Tibial nerve (tissue), 4 donors: Measurements from ENCODE around the gene UGT1A3. TPM values are rescaled to one million over a fixed set of nuclear protein-coding genes. Genes with fewer than 3 reads are reported as not detected.

ENCODE experiments used
- DNase-seq, 2 donors: peaks; one replicate each; pipeline ENCODE4 v3.0.0-alpha.2; 2019; ENCODE audit warnings: low spot score in 2 of 2
- H3K27ac ChIP-seq, 4 donors: fragments of 200-600 bp; sonication (generic) in 3 of 4; one replicate each; pipeline ENCODE4 v1.5.1; 2017 to 2019; ENCODE audit warnings: mild to moderate bottlenecking in 1 of 4
- H3K27me3 ChIP-seq, 2 donors: fragments of 200-600 bp; sonication (generic) in 1 of 2; one replicate each; pipeline versions ENCODE4 v1.5.1 to v1.6.0; 2017 to 2019
- H3K36me3 ChIP-seq, 3 donors: fragments of 200-600 bp; sonication (generic); one replicate each; pipeline ENCODE4 v1.5.1; 2018 to 2019
- H3K4me1 ChIP-seq, 4 donors: fragments of 200-600 bp; sonication (generic) in 3 of 4; one replicate each; pipeline ENCODE4 v1.5.1; 2017 to 2019
- H3K4me3 ChIP-seq, 4 donors: fragments of 200-600 bp; sonication (generic) in 3 of 4; one replicate each; pipeline ENCODE4 v1.5.1; 2017 to 2019; ENCODE audit warnings: mild to moderate bottlenecking in 1 of 4, moderate library complexity in 1 of 4
- H3K9me3 ChIP-seq, 4 donors: fragments of 200-600 bp; sonication (generic) in 3 of 4; one replicate each; pipeline ENCODE4 v1.5.1; 2017 to 2019
- EP300 ChIP-seq, 2 donors: sonication (generic); formaldehyde crosslinking; IDR thresholded peaks; one replicate each; pipeline ENCODE4 v1.6.1; 2017; ENCODE audit warnings: antibody characterized with exemption in 2 of 2, mild to moderate bottlenecking in 1 of 2
- POLR2A ChIP-seq, 2 donors: fragments of 450-650 bp; IDR thresholded peaks; one replicate each; pipeline ENCODE4 v1.6.1; 2017; ENCODE audit warnings: antibody characterized with exemption in 2 of 2, mild to moderate bottlenecking in 2 of 2, moderate library complexity in 2 of 2
- WGBS, 2 donors: methylation state at CpG; one replicate each; pipeline ENCODE4 v1.1.5; 2018; 5-methylcytosine and 5-hydroxymethylcytosine counted together
- total RNA-seq, 4 donors: library from RNA; depleted of rRNA; stranded (reverse); fragments of >200 nt; gene quantifications; one replicate each; pipeline ENCODE4 v1.1.0, GENCODE V29; 2016
- TF ChIP-seq, protein P1 (sequence below), 5 experiments: fragments of 200-600 bp in 3 of 5; fragments of 450-650 bp in 2 of 5; sonication (generic) in 3 of 5; IDR thresholded peaks; one replicate each; pipeline ENCODE4 v1.5.1; 2016 to 2019; ENCODE audit warnings: antibody characterized with exemption in 5 of 5, mild to moderate bottlenecking in 3 of 5, moderate library complexity in 2 of 5

Gene UGT1A3
- total RNA-seq, 4 donors from 2014 or later, result not detected

GRCh38 chr2:233707940-233708644 lies 20.8 kb upstream of the UGT1A3 start:
- Histone ChIP-seq H3K27me3 (no peaks in the 10 kb centered on the region), H3K27ac (no peak overlapping the region), H3K36me3 (no peaks in the 10 kb centered on the region), H3K4me1 (no peaks in the 10 kb centered on the region), H3K4me3 (no peak overlapping the region), H3K9me3 (peaks cover 0 to 6% (median 0%) of the 10 kb centered on the region in 4 donors)
- TF ChIP-seq, protein P1, sequence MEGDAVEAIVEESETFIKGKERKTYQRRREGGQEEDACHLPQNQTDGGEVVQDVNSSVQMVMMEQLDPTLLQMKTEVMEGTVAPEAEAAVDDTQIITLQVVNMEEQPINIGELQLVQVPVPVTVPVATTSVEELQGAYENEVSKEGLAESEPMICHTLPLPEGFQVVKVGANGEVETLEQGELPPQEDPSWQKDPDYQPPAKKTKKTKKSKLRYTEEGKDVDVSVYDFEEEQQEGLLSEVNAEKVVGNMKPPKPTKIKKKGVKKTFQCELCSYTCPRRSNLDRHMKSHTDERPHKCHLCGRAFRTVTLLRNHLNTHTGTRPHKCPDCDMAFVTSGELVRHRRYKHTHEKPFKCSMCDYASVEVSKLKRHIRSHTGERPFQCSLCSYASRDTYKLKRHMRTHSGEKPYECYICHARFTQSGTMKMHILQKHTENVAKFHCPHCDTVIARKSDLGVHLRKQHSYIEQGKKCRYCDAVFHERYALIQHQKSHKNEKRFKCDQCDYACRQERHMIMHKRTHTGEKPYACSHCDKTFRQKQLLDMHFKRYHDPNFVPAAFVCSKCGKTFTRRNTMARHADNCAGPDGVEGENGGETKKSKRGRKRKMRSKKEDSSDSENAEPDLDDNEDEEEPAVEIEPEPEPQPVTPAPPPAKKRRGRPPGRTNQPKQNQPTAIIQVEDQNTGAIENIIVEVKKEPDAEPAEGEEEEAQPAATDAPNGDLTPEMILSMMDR (IDR thresholded peaks at IDR 0.05), result no peak
- TF ChIP-seq POLR2A (IDR thresholded peaks at IDR 0.05), result no peak
- no peak for TF ChIP-seq EP300 (IDR thresholded peaks at IDR 0.05)
- no peak for DNase-seq
- WGBS, 2 donors, result 67 to 68% methylated on average over 10 of the region's 10 CpGs

- TF ChIP-seq, protein P1 (IDR thresholded peaks at IDR 0.05), result no peak
- no peak for TF ChIP-seq EP300 (IDR thresholded peaks at IDR 0.05)
- no peak for TF ChIP-seq POLR2A (IDR thresholded peaks at IDR 0.05)
- no peaks in the 10 kb centered on the region for H3K36me3 ChIP-seq
- H3K27me3 ChIP-seq, result no peaks in the 10 kb centered on the region
- no peak overlapping the region for H3K27ac ChIP-seq
- 78 to 83% methylated on average over 5 of the region's 5 CpGs for WGBS, 2 donors
- H3K4me3 ChIP-seq, result no peak overlapping the region
- DNase-seq, result no peak
- peaks cover 0 to 6% (median 0%) of the 10 kb centered on the region in 4 donors for H3K9me3 ChIP-seq
- no peaks in the 10 kb centered on the region for H3K4me1 ChIP-seq
These were observed 19.9 kb upstream of the UGT1A3 start for GRCh38 chr2:233708942-233709341.

GRCh38 chr2:233711312-233712008 lies 17.4 kb upstream of the UGT1A3 start:
- H3K9me3 ChIP-seq, result no peaks in the 10 kb centered on the region
- WGBS, 2 donors, result 43 to 45% methylated on average over 9 to 11 of the region's 11 CpGs
- H3K27me3 ChIP-seq, result no peaks in the 10 kb centered on the region
- no peak for TF ChIP-seq POLR2A (IDR thresholded peaks at IDR 0.05)
- no peak for TF ChIP-seq EP300 (IDR thresholded peaks at IDR 0.05)
- TF ChIP-seq, protein P1 (IDR thresholded peaks at IDR 0.05), result peak; percentile 35 to 80 (median 39)
- H3K36me3 ChIP-seq, result no peaks in the 10 kb centered on the region
- peak; percentile 30 to 60 for DNase-seq
- H3K4me1 ChIP-seq, result no peaks in the 10 kb centered on the region
- no peak overlapping the region for H3K27ac ChIP-seq
- no peak overlapping the region for H3K4me3 ChIP-seq

- Histone ChIP-seq H3K4me1 (no peaks in the 10 kb centered on the region), H3K9me3 (no peaks in the 10 kb centered on the region), H3K27me3 (no peaks in the 10 kb centered on the region), H3K4me3 (no peak within 1 kb of the TSS), H3K27ac (no peak within 1 kb of the TSS), H3K36me3 (no peaks in the 10 kb centered on the region)
- no peak for DNase-seq
- WGBS, 2 donors, result 73 to 86% methylated on average over 14 of the region's 14 CpGs
- no peak for TF ChIP-seq EP300 (IDR thresholded peaks at IDR 0.05)
- no peak for TF ChIP-seq POLR2A (IDR thresholded peaks at IDR 0.05)
- TF ChIP-seq, protein P1 (IDR thresholded peaks at IDR 0.05), result no peak
These were observed 16.1 kb upstream of the UGT1A3 start, which contains the start of gene UGT1A5 for GRCh38 chr2:233712611-233713261. UGT1A5 (plus strand) TSS chr2:233712907; CDS start chr2:233712992, 85 bp downstream.

- TF ChIP-seq POLR2A (IDR thresholded peaks at IDR 0.05) (no peak), EP300 (IDR thresholded peaks at IDR 0.05) (no peak)
- TF ChIP-seq, protein P1 (IDR thresholded peaks at IDR 0.05), result no peak
- no peak overlapping the region for H3K4me3 ChIP-seq
- no peak overlapping the region for H3K27ac ChIP-seq
- H3K9me3 ChIP-seq, result no peaks in the 10 kb centered on the region
- H3K4me1 ChIP-seq, result no peaks in the 10 kb centered on the region
- DNase-seq, result no peak
- 72 to 75% methylated on average over 7 of the region's 7 CpGs for WGBS, 2 donors
- no peaks in the 10 kb centered on the region for H3K27me3 ChIP-seq
- H3K36me3 ChIP-seq, result no peaks in the 10 kb centered on the region
These were observed 15.6 kb upstream of the UGT1A3 start for GRCh38 chr2:233713262-233713615.
